ENCODE measurements around the gene ABCB8. TPM values are rescaled to one million over a fixed set of nuclear protein-coding genes. Genes with fewer than 3 reads are reported as not detected.
"Not testable (repeated sequence)": the region's sequence is repeated elsewhere in the genome, so short reads cannot be mapped to it uniquely, and the experiment has no call there.

Gene ABCB8
- total and polyA plus RNA-seq, 2 donors: 17.1 to 19.4 TPM

DNA sequence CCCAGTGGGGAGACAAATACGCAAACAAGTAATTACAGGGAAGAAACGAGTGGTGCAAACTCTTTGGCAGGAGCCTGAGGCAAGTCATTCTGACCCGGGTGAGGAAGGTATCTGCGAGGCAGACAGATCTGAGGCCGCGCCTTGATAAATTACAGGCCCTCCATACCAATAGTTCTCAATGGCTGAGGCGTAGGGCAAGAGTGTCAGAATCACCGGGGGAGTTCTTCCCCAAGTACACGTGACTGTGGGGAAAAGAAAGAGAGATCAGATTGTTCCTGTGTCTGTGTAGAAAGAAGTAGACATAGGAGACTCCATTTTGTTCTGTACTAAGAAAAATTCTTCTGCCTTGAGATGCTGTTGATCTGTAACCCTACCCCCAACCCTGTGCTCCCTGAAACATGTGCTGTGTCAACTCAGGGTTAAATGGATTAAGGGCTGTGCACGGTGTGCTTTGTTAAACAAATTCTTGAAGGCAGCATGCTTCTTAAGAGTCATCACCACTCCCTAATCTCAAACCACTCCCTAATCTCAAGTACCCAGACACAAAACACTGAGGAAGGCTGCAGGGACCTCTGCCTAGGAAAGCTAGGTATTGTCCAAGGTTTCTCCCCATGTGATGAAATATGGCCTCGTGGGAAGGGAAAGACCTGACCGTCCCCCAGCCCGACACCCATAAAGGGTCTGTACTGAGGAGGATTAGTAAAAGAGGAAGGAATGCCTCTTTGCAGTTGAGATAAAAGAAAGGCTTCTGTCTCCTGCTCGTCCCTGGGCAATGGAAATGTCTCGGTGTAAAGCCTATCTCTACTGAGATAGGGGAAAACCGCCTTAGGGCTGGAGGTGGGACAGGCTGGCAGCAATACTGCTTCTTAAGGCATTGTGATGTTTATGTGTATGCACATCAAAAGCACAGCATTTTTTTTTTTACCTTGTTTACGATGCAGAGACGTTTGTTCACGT, 1.2 kb upstream of the ABCB8 start:
- not testable (repeated sequence) for H3K4me1 ChIP-seq (ENCODE audit: insufficient read depth); DNase-seq (ENCODE audit: extremely low spot score); H3K27ac ChIP-seq (ENCODE audit: low read depth); H3K36me3 ChIP-seq (ENCODE audit: insufficient read depth); H3K4me3 ChIP-seq (ENCODE audit: low read depth, low read length)
- 41% methylated on average over 19 of the region's 19 CpGs for WGBS

DNA sequence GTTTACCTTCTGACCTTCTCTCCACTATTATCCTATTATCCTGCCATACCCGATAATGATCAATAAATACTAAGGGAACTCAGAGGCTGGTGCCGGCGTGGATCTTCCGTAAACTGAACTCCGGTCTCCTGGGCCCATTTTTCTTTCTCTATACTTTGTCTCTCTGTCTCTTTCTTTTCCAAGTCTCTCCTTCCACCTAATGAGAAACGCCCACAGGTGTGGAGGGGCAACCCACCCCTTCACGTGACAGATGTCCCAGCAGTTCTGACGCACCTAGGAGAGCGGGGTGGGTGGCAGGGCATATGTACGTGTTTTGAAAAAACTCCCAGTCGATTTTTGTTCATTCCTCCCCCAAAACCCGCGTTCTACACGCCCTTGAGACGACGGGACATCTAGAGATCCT, 521 bp upstream of the ABCB8 start:
- not testable (repeated sequence) for H3K4me1 ChIP-seq (ENCODE audit: insufficient read depth); DNase-seq (ENCODE audit: extremely low spot score); H3K27ac ChIP-seq (ENCODE audit: low read depth); H3K36me3 ChIP-seq (ENCODE audit: insufficient read depth)
- 10% methylated on average over 16 of the region's 16 CpGs for WGBS
- H3K4me3 ChIP-seq (ENCODE audit: low read depth, low read length): peak overlapping the region; percentile 9

DNA sequence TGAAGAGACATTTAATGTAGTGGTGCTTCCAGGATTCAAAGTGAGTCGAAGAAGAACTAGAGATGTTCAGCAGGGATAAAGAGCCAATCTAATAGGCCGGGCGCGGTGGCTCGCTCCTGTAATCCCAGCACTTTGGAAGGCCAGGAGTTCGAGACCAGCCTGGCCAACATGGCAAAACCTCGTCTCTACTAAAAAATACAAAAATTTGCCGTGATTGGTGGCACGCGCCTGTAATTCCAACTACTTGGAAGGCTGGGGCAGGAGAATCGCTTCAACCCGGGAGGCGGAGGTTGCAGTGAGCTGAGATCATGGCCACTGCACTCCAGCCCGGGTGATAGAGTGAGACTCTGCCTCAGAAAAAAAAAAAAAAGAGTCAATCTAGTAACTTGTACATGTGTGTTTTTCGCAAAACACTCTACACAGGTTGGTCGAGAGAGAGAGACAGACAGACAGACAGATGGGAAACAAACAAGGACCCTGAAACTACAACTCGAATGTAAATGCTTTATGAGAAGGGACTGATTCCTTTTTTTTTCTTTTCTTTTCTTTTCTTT, 775 bp downstream of the ABCB8 start:
- no peaks in the 10 kb centered on the region for H3K36me3 ChIP-seq (ENCODE audit: insufficient read depth)
- WGBS: 49% methylated on average over 17 of the region's 17 CpGs

DNA sequence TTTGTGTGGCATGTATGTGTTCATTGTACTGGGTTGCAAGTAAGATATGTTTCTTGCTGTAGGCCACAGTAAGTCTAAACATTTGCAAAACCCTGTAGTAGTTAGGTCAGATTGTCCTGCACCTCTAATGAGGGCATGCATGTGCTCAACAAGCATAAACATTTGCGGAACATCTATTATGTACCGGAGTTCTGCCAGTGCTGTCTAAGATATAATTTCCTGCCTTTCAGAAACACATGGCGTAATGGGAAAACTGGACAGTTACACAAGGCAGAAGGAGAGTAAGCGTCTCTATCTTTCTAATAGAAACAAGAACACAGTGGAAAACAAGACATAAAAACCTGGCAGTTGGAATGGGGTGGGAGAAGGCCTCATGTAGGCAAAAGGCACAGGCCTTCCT, 2.8 kb downstream of the ABCB8 start:
- DNase-seq (ENCODE audit: extremely low spot score): no peak
- Histone ChIP-seq H3K4me1 (ENCODE audit: insufficient read depth) (no peaks in the 10 kb centered on the region), H3K4me3 (ENCODE audit: low read depth, low read length) (no peak overlapping the region), H3K27ac (ENCODE audit: low read depth) (no peak overlapping the region), H3K36me3 (ENCODE audit: insufficient read depth) (no peaks in the 10 kb centered on the region)
- WGBS: 92% methylated on average over 4 of the region's 4 CpGs

More for the DNA sequence above, 775 bp downstream of the ABCB8 start:
- Histone ChIP-seq H3K4me1 (ENCODE audit: insufficient read depth) (no peaks in the 10 kb centered on the region), H3K27ac (ENCODE audit: low read depth) (no peak overlapping the region), H3K4me3 (ENCODE audit: low read depth, low read length) (peak overlapping the region; percentile 54)
- no peak for DNase-seq (ENCODE audit: extremely low spot score)

DNA sequence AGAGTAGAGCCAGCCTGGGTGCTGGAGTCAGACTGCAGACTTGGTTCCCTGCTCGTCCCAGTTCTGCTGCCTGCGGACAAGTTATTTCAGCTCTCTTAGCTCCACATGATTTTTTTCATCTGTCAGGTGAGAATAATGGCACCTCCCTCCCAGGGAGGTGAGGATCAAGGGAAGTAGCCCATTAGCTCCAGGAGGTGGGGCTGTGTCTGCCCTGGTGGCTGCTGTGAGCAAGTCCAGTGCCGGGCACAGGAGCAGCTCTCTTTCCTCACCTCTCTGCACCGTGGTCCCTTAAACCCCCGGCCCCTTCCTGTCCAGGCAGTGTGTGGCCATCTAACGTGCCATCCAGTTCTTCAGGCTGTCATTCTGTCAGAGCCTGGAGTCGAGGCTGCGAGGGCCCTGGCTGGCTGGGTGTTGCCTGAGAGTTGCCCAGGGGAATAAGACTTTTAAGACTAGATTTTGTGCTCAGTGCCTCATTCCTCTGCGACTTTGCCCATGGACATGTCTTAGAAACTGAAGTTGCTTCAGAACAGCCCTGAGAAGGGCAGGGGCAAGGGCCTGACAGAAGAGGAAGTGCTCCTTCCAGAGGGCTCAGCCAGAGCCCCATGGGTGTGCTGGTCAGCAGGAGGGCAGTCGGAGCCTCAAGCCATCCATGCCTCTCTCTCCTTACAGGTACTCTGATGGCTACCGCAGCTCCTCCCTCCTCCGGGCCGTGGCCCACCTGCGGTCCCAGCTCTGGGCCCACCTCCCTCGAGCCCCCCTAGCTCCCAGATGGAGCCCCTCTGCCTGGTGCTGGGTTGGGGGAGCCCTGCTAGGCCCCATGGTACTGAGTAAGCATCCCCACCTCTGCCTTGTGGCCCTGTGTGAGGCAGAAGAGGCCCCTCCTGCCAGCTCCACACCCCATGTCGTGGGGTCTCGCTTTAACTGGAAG, 5.0 kb downstream of the ABCB8 start:
- Histone ChIP-seq H3K36me3 (ENCODE audit: insufficient read depth) (no peaks in the 10 kb centered on the region), H3K4me3 (ENCODE audit: low read depth, low read length) (no peak overlapping the region), H3K4me1 (ENCODE audit: insufficient read depth) (no peaks in the 10 kb centered on the region), H3K27ac (ENCODE audit: low read depth) (no peak overlapping the region)
- DNase-seq (ENCODE audit: extremely low spot score): no peak
- WGBS: 84% methylated on average over 17 of the region's 17 CpGs

DNA sequence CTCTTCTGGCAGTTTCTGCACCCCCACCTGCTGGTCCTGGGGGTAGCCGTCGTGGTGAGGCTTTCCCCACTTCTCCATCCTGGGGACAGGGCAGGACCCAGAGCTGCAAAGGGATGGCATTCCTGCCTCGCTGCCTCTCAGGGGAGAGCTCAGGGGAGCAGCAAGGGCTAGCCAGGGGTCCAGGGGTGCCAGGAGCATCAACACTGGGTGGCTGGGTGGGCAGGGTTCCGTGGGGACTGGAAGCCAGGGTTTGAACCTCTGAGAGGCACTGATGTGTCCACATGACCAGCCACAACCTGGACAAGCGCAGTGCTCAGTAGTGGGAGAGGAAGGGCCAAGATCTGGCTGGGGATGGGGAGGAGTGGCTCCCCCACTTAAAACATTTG, 5.6 kb downstream of the ABCB8 start:
- 89% methylated on average over 5 of the region's 5 CpGs for WGBS
- Histone ChIP-seq H3K27ac (ENCODE audit: low read depth) (no peak overlapping the region), H3K36me3 (ENCODE audit: insufficient read depth) (no peaks in the 10 kb centered on the region), H3K4me3 (ENCODE audit: low read depth, low read length) (no peak overlapping the region), H3K4me1 (ENCODE audit: insufficient read depth) (no peaks in the 10 kb centered on the region)
- DNase-seq (ENCODE audit: extremely low spot score): no peak

DNA sequence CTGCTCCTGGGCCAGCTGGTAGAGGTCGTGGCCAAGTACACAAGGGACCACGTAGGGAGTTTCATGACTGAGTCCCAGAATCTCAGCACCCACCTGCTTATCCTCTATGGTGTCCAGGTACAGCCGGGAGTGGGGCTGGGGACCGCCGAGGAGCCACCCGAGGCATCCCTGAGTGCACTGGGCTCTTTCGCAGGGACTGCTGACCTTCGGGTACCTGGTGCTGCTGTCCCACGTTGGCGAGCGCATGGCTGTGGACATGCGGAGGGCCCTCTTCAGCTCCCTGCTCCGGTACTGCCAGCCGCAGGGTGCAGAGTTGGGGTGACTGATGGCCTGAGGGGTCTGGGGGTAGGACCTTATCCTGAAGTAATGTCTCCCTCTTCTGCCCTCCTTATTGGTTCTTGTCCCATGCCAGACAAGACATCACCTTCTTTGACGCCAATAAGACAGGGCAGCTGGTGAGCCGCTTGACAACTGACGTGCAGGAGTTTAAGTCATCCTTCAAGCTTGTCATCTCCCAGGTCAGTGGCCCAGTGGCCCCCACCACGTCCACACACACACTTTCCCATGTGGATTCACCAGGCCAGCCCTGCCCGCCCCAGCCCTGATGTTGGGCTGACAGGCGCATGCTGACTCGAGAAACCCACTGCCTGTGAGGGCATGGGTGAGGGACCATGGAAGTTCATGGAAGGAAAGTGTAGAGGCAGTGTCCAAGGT, 6.2 kb downstream of the ABCB8 start:
- H3K27ac ChIP-seq (ENCODE audit: low read depth): no peak overlapping the region
- H3K4me3 ChIP-seq (ENCODE audit: low read depth, low read length): no peak overlapping the region
- no peak for DNase-seq (ENCODE audit: extremely low spot score)
- 90% methylated on average over 21 of the region's 21 CpGs for WGBS
- H3K4me1 ChIP-seq (ENCODE audit: insufficient read depth): no peaks in the 10 kb centered on the region
- H3K36me3 ChIP-seq (ENCODE audit: insufficient read depth): no peaks in the 10 kb centered on the region

DNA sequence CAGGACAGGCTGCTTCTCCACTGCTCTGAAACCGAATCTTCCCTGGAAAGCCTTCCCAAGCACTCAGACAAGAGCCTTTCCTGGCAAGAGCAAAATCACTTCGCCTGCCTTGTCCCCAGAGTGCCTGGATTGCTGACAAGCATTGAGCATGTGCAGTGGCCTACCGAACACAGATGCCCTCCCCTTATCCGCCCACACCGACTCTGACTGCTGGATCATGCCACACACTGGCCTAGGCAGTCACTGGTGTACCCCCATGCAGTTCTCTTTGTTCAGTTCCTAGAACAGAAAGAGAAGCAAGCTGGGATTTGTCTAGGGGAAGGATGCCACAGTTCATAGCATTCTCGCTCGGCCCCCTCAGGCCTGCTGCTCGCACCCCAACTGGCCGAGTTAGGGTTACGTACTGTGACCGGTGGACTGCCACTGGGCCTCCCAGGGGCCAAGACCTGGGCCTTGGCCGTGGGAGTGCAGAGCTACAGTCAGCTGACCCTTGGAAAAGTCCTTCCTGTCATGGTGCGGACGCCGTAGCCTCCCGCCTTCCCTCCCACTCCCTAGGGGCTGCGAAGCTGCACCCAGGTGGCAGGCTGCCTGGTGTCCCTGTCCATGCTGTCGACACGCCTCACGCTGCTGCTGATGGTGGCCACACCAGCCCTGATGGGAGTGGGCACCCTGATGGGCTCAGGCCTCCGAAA, 6.9 kb downstream of the ABCB8 start:
- H3K4me1 ChIP-seq (ENCODE audit: insufficient read depth): no peaks in the 10 kb centered on the region
- 85% methylated on average over 21 of the region's 21 CpGs for WGBS
- no peaks in the 10 kb centered on the region for H3K36me3 ChIP-seq (ENCODE audit: insufficient read depth)
- DNase-seq (ENCODE audit: extremely low spot score): no peak
- H3K4me3 ChIP-seq (ENCODE audit: low read depth, low read length): no peak overlapping the region
- H3K27ac ChIP-seq (ENCODE audit: low read depth): no peak overlapping the region

DNA sequence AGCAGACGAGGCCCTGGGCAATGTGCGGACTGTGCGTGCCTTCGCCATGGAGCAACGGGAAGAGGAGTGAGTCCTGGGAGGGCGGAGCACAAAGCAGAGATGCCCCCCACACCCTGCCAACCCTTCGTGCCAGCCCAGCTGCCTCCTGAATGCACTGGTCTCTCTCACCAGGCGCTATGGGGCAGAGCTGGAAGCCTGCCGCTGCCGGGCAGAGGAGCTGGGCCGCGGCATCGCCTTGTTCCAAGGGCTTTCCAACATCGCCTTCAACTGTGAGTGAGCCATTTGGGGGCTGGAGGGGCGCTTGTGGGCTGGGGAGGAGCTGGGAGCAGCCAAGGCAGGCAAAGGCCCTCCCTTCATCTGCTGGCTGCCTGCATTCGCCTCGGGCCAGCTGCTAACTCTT, 7.7 kb downstream of the ABCB8 start:
- no peak for DNase-seq (ENCODE audit: extremely low spot score)
- H3K27ac ChIP-seq (ENCODE audit: low read depth): no peak overlapping the region
- H3K4me1 ChIP-seq (ENCODE audit: insufficient read depth): no peaks in the 10 kb centered on the region
- H3K36me3 ChIP-seq (ENCODE audit: insufficient read depth): no peaks in the 10 kb centered on the region
- H3K4me3 ChIP-seq (ENCODE audit: low read depth, low read length): no peak overlapping the region
- WGBS: 93% methylated on average over 17 of the region's 17 CpGs

DNA sequence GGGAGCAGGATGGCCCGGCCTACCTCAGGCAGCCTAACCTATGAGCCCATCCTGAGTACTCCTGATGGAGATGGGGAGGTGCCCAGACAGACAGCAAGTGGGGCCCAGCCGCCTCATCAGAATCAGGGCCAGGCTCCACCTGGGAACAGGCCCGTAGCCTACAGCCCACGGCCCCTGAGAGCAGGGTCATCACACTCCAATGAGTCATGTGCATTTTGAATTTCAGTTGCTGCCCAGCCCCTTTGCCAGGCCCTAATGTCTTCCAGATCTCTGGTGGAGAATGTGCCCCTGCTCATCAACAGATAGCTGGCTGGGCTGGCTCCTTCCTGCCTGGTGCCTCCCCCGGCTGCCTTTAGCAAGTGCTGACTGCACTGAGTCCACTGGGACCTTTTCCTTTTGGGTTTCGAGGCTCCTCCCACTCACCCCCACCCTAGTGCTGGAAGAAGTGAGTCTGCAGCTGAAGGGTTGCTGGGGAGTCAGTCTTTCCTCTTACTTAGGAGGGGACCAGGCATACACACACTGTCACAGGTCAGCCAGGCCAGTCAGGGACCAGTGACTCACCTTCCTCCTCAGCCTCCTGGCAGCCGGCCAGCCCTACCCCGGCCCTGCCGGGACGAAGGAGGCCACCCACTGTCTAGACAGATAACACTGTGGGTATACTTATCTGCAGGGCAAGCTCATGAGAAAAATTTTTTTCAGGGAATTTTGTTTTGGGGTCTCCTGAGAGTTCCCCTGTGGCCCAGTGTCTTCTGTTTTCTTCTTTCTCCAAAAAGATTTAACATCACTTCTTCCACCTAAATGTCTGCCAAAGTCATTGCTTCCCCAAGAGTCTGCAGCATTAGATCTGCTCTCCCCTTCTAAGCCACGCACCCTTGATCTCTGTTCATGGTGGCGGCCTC, 10.9 kb downstream of the ABCB8 start:
- WGBS: 38% methylated on average over 12 of the region's 12 CpGs
- DNase-seq (ENCODE audit: extremely low spot score): no peak

DNA sequence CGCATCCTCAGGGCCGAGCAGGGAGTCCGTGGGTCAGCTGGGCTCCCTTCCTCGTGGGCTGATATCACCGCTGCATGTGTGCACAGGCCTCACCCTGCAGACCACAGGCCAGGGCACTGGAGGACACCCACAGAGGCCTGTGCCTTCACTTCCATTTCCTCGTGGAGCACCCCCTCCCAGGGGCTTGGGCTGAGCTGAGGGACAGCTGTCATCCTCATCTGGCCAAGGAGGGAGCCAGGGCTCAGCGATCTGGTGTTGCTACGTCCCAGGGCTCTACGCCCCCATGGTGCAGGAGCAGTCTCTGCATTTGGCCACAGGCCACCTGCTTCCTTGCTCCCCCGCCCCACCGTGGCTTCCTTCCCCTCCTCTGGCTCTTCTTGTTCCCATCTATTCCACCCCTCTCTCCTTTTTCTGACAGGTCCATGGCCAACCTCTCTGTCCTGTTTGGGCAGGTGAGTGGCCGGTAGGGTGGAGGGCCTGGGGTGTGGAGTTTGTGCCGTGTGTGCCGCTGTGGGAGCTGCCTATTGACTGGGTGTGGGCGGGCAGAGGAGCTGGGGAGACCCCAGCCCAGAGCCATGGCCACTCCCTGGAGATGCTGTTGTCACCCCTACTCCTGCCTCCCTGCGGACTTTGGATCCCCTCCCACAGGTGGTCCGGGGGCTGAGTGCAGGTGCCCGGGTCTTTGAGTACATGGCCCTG, 11.7 kb downstream of the ABCB8 start:
- Histone ChIP-seq H3K4me1 (ENCODE audit: insufficient read depth) (no peaks in the 10 kb centered on the region), H3K36me3 (ENCODE audit: insufficient read depth) (no peaks in the 10 kb centered on the region), H3K4me3 (ENCODE audit: low read depth, low read length) (no peak overlapping the region), H3K27ac (ENCODE audit: low read depth) (no peak overlapping the region)
- no peak for DNase-seq (ENCODE audit: extremely low spot score)
- 71% methylated on average over 18 of the region's 18 CpGs for WGBS

More for the DNA sequence above, 10.9 kb downstream of the ABCB8 start:
- H3K4me1 ChIP-seq (ENCODE audit: insufficient read depth): no peaks in the 10 kb centered on the region
- H3K4me3 ChIP-seq (ENCODE audit: low read depth, low read length): no peak overlapping the region
- no peaks in the 10 kb centered on the region for H3K36me3 ChIP-seq (ENCODE audit: insufficient read depth)
- no peak overlapping the region for H3K27ac ChIP-seq (ENCODE audit: low read depth)
